ENCODE results near the gene EIF3I.

DNA sequence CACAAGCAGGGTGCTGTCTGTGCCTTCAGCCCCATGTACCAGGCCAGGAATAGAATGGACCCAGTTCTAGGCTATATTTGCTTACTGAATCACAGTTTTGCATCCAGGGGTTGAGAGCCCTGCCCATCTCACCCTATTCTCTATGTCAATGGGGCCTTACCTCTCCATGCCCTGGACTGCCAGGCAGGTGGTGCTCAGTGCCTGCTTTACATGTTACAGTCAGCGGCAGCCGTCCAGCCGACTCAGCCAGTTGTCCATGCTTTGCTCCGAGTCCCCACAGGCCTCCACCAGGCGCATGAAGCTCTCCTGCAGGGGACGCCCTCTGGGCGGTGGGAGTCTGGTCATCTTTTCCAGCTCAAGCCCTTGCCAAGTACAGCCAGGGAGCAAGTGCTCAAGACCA is 12.6 kb downstream of the EIF3I start:
- TF ChIP-seq EP300 (IDR thresholded peaks at IDR 0.05; ENCODE audit: borderline replicate concordance in 1 of 2, low read depth in 1 of 2, low read length in 1 of 2) = no peak
- TF ChIP-seq, protein P1, sequence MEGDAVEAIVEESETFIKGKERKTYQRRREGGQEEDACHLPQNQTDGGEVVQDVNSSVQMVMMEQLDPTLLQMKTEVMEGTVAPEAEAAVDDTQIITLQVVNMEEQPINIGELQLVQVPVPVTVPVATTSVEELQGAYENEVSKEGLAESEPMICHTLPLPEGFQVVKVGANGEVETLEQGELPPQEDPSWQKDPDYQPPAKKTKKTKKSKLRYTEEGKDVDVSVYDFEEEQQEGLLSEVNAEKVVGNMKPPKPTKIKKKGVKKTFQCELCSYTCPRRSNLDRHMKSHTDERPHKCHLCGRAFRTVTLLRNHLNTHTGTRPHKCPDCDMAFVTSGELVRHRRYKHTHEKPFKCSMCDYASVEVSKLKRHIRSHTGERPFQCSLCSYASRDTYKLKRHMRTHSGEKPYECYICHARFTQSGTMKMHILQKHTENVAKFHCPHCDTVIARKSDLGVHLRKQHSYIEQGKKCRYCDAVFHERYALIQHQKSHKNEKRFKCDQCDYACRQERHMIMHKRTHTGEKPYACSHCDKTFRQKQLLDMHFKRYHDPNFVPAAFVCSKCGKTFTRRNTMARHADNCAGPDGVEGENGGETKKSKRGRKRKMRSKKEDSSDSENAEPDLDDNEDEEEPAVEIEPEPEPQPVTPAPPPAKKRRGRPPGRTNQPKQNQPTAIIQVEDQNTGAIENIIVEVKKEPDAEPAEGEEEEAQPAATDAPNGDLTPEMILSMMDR (IDR thresholded peaks at IDR 0.05) = no peak
- TF ChIP-seq FOSL2 (IDR thresholded peaks at IDR 0.05; ENCODE audit: borderline replicate concordance, low read depth) = no peak
- TF ChIP-seq EZH2phosphoT487 (IDR thresholded peaks at IDR 0.05; ENCODE audit: borderline replicate concordance, low read depth) = no peak
- no peak for TF ChIP-seq MEF2A (IDR thresholded peaks at IDR 0.05; ENCODE audit: borderline replicate concordance, low read depth)
- TF ChIP-seq YY1 (IDR thresholded peaks at IDR 0.05; ENCODE audit: low read depth) = no peak

All from SK-N-SH (cell line).